Testis (tissue), 2 donors: ENCODE measurements around the gene UTP15.

Source experiments
- CTCF ChIP-seq, 3 experiments: fragments of 450-650 bp in 2 of 3; fragments of 200-600 bp in 1 of 3; sonication (generic) in 1 of 3; IDR thresholded peaks; one replicate each; pipeline ENCODE4 v1.5.1; 2016 to 2019; ENCODE audit warnings: antibody characterized with exemption in 3 of 3, mild to moderate bottlenecking in 2 of 3, moderate library complexity in 1 of 3
- POLR2A ChIP-seq: fragments of 450-650 bp; IDR thresholded peaks from one replicate; pipeline ENCODE4 v1.6.1; 2017; ENCODE audit warnings: antibody characterized with exemption, mild to moderate bottlenecking, moderate library complexity

- TF ChIP-seq CTCF (IDR thresholded peaks at IDR 0.05): no peak
- TF ChIP-seq POLR2A: no peak
Observed at GRCh38 chr5:73522989-73523388, 42.6 kb upstream of the UTP15 start.
